Uterus (tissue), 4 donors: ENCODE measurements around the gene PDLIM1. TPM values are rescaled to one million over a fixed set of nuclear protein-coding genes. Genes with fewer than 3 reads are reported as not detected.

ENCODE experiments used
- DNase-seq, 2 donors: peaks; one replicate each; pipeline ENCODE4 v3.0.0-alpha.2; 2019 to 2020
- H3K27ac ChIP-seq, 2 donors: fragments of 200-600 bp; sonication (generic); 1 replicate in 1 of 2; 2 replicates in 1 of 2; pipeline ENCODE4 v1.5.1; 2016 to 2018
- H3K27me3 ChIP-seq, 2 donors: fragments of 200-600 bp; sonication (generic); one replicate each; pipeline ENCODE4 v1.5.1; 2018 to 2019; ENCODE audit warnings: control low read depth in 1 of 2
- H3K36me3 ChIP-seq, 2 donors: fragments of 200-600 bp; sonication (generic); one replicate each; pipeline ENCODE4 v1.5.1; 2019; ENCODE audit warnings: control low read depth in 1 of 2
- H3K4me1 ChIP-seq, 2 donors: fragments of 200-600 bp; sonication (generic); one replicate each; pipeline ENCODE4 v1.5.1; 2018 to 2019; ENCODE audit warnings: control low read depth in 1 of 2
- H3K4me3 ChIP-seq, 2 donors: fragments of 200-600 bp; sonication (generic); 1 replicate in 1 of 2; 2 replicates in 1 of 2; pipeline ENCODE4 v1.5.1; 2018 to 2019; ENCODE audit warnings: mild to moderate bottlenecking in 1 of 2
- H3K9me3 ChIP-seq, 2 donors: fragments of 200-600 bp; sonication (generic); one replicate each; pipeline ENCODE4 v1.5.1; 2019; ENCODE audit warnings: control low read depth in 1 of 2
- CTCF ChIP-seq, 4 experiments: fragments of 200-600 bp in 2 of 4; fragments of 450-650 bp in 2 of 4; sonication (generic) in 2 of 4; IDR thresholded peaks; one replicate each; pipeline ENCODE4 v1.5.1; 2016 to 2019; ENCODE audit warnings: antibody characterized with exemption in 4 of 4, mild to moderate bottlenecking in 2 of 4, moderate library complexity in 1 of 4
- POLR2A ChIP-seq, 2 donors: fragments of 450-650 bp; IDR thresholded peaks; one replicate each; pipeline ENCODE4 v1.6.1; 2016; ENCODE audit warnings: antibody characterized with exemption in 2 of 2, mild to moderate bottlenecking in 1 of 2, moderate library complexity in 1 of 2
- intact Hi-C: fragments of 100-400 bp; cut with DNase I; formaldehyde crosslinking; loops from one replicate; pipeline ENCODE4 v1.15.1; 2023; ENCODE audit warnings: low total_unique reads
- total RNA-seq, 4 donors: library from RNA; depleted of rRNA in 3 of 4; stranded (reverse); fragments of >200 nt in 3 of 4; gene quantifications; one replicate each; pipeline versions ENCODE4 v1.1.0 to v1.2.4, GENCODE V29; 2014 to 2023
- donor health status: DM: yes; HTN: yes; CAD: no.

The PDLIM1 gene
- total RNA-seq, 4 donors from 2014 or later, result 14.0 to 192 (median 86.7) TPM

DNA sequence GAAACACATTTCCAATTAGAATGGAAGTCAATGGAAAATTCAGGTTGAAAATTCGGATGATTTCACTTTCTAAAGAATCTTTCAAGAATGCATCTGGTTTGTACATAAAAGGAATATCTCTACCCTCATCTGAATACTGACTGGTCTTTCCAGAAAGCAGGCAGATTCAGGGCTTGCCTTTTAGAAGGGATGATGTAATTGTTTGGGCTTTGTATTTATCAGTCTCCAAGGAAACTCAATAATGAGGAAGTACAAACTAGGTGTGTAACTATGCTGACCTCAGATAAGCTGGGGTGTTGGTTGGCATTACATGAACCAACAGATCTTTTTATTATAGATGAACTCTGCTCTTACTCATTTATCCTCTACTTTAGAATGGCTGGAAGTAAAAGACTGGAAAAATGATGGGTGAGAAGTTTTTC lies 24.1 kb downstream of the PDLIM1 start:
- Histone ChIP-seq H3K27ac (peak overlapping the region; percentile 86 to 96), H3K36me3 (no peaks in the 10 kb centered on the region)
- no peak for DNase-seq

GRCh38 chr10:95265572-95265971 lies 25.2 kb downstream of the PDLIM1 start:
- H3K9me3 ChIP-seq, result no peaks in the 10 kb centered on the region
- H3K27me3 ChIP-seq, result no peaks in the 10 kb centered on the region
- DNase-seq, result no peak
- TF ChIP-seq CTCF (IDR thresholded peaks at IDR 0.05) (no peak), POLR2A (IDR thresholded peaks at IDR 0.05) (no peak)
- no peaks in the 10 kb centered on the region for H3K36me3 ChIP-seq
- intact Hi-C loops, result no loop called here
- H3K4me3 ChIP-seq, result no peak overlapping the region
- peaks cover 6 to 8% of the 10 kb centered on the region in 2 donors for H3K4me1 ChIP-seq
- peak overlapping the region in 1 of 2 donors; percentile 86 for H3K27ac ChIP-seq

More for the DNA sequence above, 24.1 kb downstream of the PDLIM1 start:
- H3K27me3 ChIP-seq, result no peaks in the 10 kb centered on the region
- TF ChIP-seq POLR2A (IDR thresholded peaks at IDR 0.05), result no peak
- no peak for TF ChIP-seq CTCF (IDR thresholded peaks at IDR 0.05)
- intact Hi-C loops, result no loop called here
- no peak overlapping the region for H3K4me3 ChIP-seq
- no peaks in the 10 kb centered on the region for H3K9me3 ChIP-seq
- peaks cover 6 to 8% of the 10 kb centered on the region in 2 donors for H3K4me1 ChIP-seq

DNA sequence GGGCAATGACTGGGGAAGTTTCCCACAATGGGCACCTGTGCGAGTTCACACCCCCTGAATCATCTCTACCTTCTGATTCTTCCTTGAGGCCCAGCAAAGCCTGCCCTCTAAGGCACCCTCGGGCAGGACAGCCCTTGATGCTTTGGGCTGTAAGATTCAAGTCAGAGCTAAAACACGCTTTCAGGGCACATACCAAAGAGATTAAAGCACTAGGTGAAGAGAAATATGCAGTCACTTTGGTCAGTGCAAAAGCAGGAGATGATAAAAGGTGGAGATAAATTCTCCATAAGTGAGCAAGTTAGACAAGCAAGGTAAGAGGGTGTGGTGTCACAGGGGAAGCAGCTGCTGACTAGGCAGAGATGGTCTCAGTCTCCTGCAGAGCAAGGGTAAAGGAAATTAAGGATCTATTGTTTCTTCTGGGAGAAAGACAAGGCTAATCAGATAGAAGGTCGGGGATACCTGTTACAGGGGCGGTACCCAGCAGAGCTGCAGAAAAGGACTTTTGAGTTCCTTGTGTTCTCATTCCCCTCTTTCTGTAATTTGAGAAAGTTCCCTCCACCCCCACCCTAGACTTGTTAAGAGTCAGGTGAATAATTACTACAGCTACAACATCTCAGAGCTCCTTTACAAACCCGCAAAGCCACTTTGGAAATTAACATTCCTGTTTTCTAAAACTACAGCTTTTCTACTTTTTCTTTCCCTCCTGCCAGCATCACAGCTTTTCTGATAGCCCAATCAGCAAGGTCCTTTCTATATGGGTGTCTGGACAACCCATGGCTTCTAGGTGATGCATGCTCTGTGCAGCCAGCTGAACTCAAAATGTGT lies 26.4 kb downstream of the PDLIM1 start:
- intact Hi-C loops, result no loop called here
- no peaks in the 10 kb centered on the region for H3K27me3 ChIP-seq
- peaks cover 6 to 8% of the 10 kb centered on the region in 2 donors for H3K4me1 ChIP-seq
- no peak for DNase-seq
- TF ChIP-seq CTCF (IDR thresholded peaks at IDR 0.05), result no peak
- no peak for TF ChIP-seq POLR2A (IDR thresholded peaks at IDR 0.05)
- no peaks in the 10 kb centered on the region for H3K36me3 ChIP-seq
- no peaks in the 10 kb centered on the region for H3K9me3 ChIP-seq
- H3K27ac ChIP-seq, result no peak overlapping the region
- no peak overlapping the region for H3K4me3 ChIP-seq

DNA sequence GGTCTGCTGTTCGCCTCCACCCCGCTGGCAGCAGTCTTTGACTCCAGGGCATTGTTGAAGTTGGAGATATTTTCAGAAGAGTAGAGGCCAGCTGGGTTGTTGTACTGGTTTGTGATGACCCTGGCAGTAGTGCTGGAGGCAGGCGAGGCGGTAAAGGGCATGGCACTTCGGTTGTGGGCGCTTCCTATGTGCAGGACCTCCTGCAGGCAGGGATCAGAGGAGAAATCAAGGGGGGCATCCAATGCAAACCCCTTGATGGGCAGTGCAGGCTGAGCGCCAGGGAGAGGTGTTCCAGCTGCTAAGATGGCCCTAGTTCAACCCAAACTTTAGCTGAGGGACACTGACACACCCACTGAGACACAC lies 27.0 kb downstream of the PDLIM1 start:
- Histone ChIP-seq H3K27ac (no peak overlapping the region), H3K4me3 (no peak overlapping the region), H3K4me1 (peaks cover 5 to 6% of the 10 kb centered on the region in 2 donors), H3K36me3 (no peaks in the 10 kb centered on the region), H3K9me3 (no peaks in the 10 kb centered on the region), H3K27me3 (no peaks in the 10 kb centered on the region)
- TF ChIP-seq CTCF (IDR thresholded peaks at IDR 0.05) (no peak), POLR2A (IDR thresholded peaks at IDR 0.05) (no peak)
- no peak for DNase-seq
- intact Hi-C loops, result no loop called here

- no peaks in the 10 kb centered on the region for H3K9me3 ChIP-seq
- no peak overlapping the region for H3K4me3 ChIP-seq
- no peaks in the 10 kb centered on the region for H3K36me3 ChIP-seq
- no peak for TF ChIP-seq CTCF (IDR thresholded peaks at IDR 0.05)
- no peak for TF ChIP-seq POLR2A (IDR thresholded peaks at IDR 0.05)
- DNase-seq, result no peak
- H3K27me3 ChIP-seq, result no peaks in the 10 kb centered on the region
- peak overlapping the region in 1 of 2 donors; percentile 5 for H3K27ac ChIP-seq
- intact Hi-C loops, result no loop called here
- peaks cover 0 to 6% of the 10 kb centered on the region in 2 donors for H3K4me1 ChIP-seq
Observed at GRCh38 chr10:95262763-95263518, 27.9 kb downstream of the PDLIM1 start.
